Stimulated activated CD4-positive, alpha-beta T cell treated with anti-CD3 and anti-CD28 coated beads, Interleukin-1b, Interleukin-23, amount 100 ng/mL, for 1 hour (primary cell): ENCODE data around the gene MGAT3.
"Not testable (repeated sequence)": the region's sequence is repeated elsewhere in the genome, so short reads cannot be mapped to it uniquely, and the experiment has no call there.

Experiments used
- DNase-seq, 2 donors: peaks; one replicate each; pipeline ENCODE4 v3.0.0-alpha.2; 2020; ENCODE audit warnings: low read depth in 2 of 2

The MGAT3 gene

GRCh38 chr22:39514373-39514973 lies 57.7 kb downstream of the MGAT3 start:
- DNase-seq = peak in 1 of 2 donors; percentile 48

GRCh38 chr22:39515266-39516050 lies 58.6 kb downstream of the MGAT3 start:
- no peak for DNase-seq

- no peak for DNase-seq
Measured at GRCh38 chr22:39517470-39517869, 60.7 kb downstream of the MGAT3 start.

GRCh38 chr22:39518144-39518786 lies 61.5 kb downstream of the MGAT3 start:
- DNase-seq = no peak

- no peak for DNase-seq
Measured at GRCh38 chr22:39518996-39519680, 62.3 kb downstream of the MGAT3 start.

- DNase-seq = peak in 1 of 2 donors; percentile 87
Measured at GRCh38 chr22:39519681-39520225, 62.9 kb downstream of the MGAT3 start.

- DNase-seq = peak; percentile 88 to 94
Measured at GRCh38 chr22:39520226-39521105, 63.7 kb downstream of the MGAT3 start, which contains the start of gene ATF4. ATF4 (plus strand) TSS chr22:39520562; CDS start chr22:39521446, 884 bp downstream.

- not testable (repeated sequence) for DNase-seq
Measured at GRCh38 chr22:39521106-39521885, 64.5 kb downstream of the MGAT3 start.

GRCh38 chr22:39522091-39522490 lies 65.3 kb downstream of the MGAT3 start:
- DNase-seq = not testable (repeated sequence)

- DNase-seq = no peak
Measured at GRCh38 chr22:39522567-39523300, 65.9 kb downstream of the MGAT3 start.

- no peak for DNase-seq
Measured at GRCh38 chr22:39524089-39524752, 67.4 kb downstream of the MGAT3 start.

GRCh38 chr22:39524753-39525657 lies 68.2 kb downstream of the MGAT3 start:
- no peak for DNase-seq

GRCh38 chr22:39525658-39525975 lies 68.8 kb downstream of the MGAT3 start:
- DNase-seq = no peak

GRCh38 chr22:39526736-39527171 lies 69.9 kb downstream of the MGAT3 start:
- no peak for DNase-seq

GRCh38 chr22:39527481-39527961 lies 70.7 kb downstream of the MGAT3 start:
- no peak for DNase-seq

- DNase-seq = no peak
Measured at GRCh38 chr22:39528080-39528661, 71.4 kb downstream of the MGAT3 start.
